ENCODE measurements around the gene PCGF1.

DNA sequence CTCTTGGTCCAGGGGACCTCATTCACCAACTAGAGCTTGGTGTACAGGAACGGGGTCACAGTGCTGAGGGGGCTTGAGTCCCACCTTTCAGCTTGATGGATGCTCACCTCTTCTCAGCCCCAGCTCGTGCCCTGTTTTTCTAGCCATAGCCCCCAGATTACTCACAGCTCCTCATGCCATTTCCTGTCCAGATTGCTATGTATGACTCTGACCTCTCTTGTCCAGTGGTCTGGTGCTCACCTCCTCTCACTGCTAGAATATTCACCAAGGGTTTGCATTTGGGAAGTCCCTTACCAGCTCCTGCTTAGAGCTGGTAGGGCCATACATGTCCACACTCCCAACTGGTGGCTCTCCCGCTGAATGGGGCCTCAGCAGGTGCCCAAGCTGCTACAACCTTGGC lies 13.9 kb downstream of the PCGF1 start:
- TF ChIP-seq, protein P1, sequence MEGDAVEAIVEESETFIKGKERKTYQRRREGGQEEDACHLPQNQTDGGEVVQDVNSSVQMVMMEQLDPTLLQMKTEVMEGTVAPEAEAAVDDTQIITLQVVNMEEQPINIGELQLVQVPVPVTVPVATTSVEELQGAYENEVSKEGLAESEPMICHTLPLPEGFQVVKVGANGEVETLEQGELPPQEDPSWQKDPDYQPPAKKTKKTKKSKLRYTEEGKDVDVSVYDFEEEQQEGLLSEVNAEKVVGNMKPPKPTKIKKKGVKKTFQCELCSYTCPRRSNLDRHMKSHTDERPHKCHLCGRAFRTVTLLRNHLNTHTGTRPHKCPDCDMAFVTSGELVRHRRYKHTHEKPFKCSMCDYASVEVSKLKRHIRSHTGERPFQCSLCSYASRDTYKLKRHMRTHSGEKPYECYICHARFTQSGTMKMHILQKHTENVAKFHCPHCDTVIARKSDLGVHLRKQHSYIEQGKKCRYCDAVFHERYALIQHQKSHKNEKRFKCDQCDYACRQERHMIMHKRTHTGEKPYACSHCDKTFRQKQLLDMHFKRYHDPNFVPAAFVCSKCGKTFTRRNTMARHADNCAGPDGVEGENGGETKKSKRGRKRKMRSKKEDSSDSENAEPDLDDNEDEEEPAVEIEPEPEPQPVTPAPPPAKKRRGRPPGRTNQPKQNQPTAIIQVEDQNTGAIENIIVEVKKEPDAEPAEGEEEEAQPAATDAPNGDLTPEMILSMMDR (IDR thresholded peaks at IDR 0.05) = no peak
- no peak for TF ChIP-seq POLR2A (IDR thresholded peaks at IDR 0.05)
